Measurements from ENCODE around the gene PRRC2C.
"Not testable (repeated sequence)": the region's sequence is repeated elsewhere in the genome, so short reads cannot be mapped to it uniquely, and the experiment has no call there.

The PRRC2C gene

GRCh38 chr1:171485375-171486047 is at the start of gene PRRC2C:
Gene PRRC2C, plus strand, starts transcription at chr1:171485530. Its CDS starts 26,559 bp downstream, at chr1:171512089.
- DNase-seq: peak; percentile 94

- DNase-seq: no peak
Measured at GRCh38 chr1:171438441-171438840, 46.9 kb upstream of the PRRC2C start.

GRCh38 chr1:171440201-171440600 is 45.1 kb upstream of the PRRC2C start:
- DNase-seq: not testable (repeated sequence)

- not testable (repeated sequence) for DNase-seq
Measured at GRCh38 chr1:171441278-171441895, 43.9 kb upstream of the PRRC2C start.

- no peak for DNase-seq
Measured at GRCh38 chr1:171446386-171446785, 38.9 kb upstream of the PRRC2C start.

GRCh38 chr1:171455967-171456366 is 29.4 kb upstream of the PRRC2C start:
- DNase-seq: no peak

- DNase-seq: no peak
Measured at GRCh38 chr1:171457412-171457811, 27.9 kb upstream of the PRRC2C start.

GRCh38 chr1:171460018-171460620 is 25.2 kb upstream of the PRRC2C start:
- DNase-seq: no peak

GRCh38 chr1:171467626-171468025 is 17.7 kb upstream of the PRRC2C start:
- no peak for DNase-seq

- DNase-seq: no peak
Measured at GRCh38 chr1:171468120-171468750, 17.1 kb upstream of the PRRC2C start.

- no peak for DNase-seq
Measured at GRCh38 chr1:171470726-171471125, 14.6 kb upstream of the PRRC2C start.

GRCh38 chr1:171472183-171472647 is 13.1 kb upstream of the PRRC2C start:
- DNase-seq: no peak

GRCh38 chr1:171476829-171477228 is 8.5 kb upstream of the PRRC2C start:
- no peak for DNase-seq

GRCh38 chr1:171477804-171478203 is 7.5 kb upstream of the PRRC2C start:
- DNase-seq: no peak

GRCh38 chr1:171480035-171480434 is 5.3 kb upstream of the PRRC2C start:
- no peak for DNase-seq

GRCh38 chr1:171484760-171485374 is 463 bp upstream of the PRRC2C start:
- DNase-seq: no peak

- DNase-seq: peak; percentile 77
Measured at GRCh38 chr1:171486048-171486519, 754 bp downstream of the PRRC2C start.

- DNase-seq: no peak
Measured at GRCh38 chr1:171487038-171487437, 1.7 kb downstream of the PRRC2C start.

GRCh38 chr1:171488190-171488929 is 3.0 kb downstream of the PRRC2C start:
- no peak for DNase-seq

GRCh38 chr1:171494076-171494475 is 8.7 kb downstream of the PRRC2C start:
- DNase-seq: no peak

- no peak for DNase-seq
Measured at GRCh38 chr1:171495444-171495843, 10.1 kb downstream of the PRRC2C start.

- no peak for DNase-seq
Measured at GRCh38 chr1:171500304-171500703, 15.0 kb downstream of the PRRC2C start.
